Astrocyte of the cerebellum (primary cell): Measurements from ENCODE around the gene ATP11A.
"Not testable (repeated sequence)": the region's sequence is repeated elsewhere in the genome, so short reads cannot be mapped to it uniquely, and the experiment has no call there.

Experiments
- DNase-seq: peaks from one replicate; pipeline ENCODE4 v3.0.0-alpha.2; 2011; ENCODE audit warnings: low read depth
- H3K4me3 ChIP-seq: 2 replicates; pipeline ENCODE4 v1.5.1; 2011; ENCODE audit warnings: mild to moderate bottlenecking, low read depth, low read length, moderate library complexity
- CTCF ChIP-seq: IDR thresholded peaks from 2 replicates; pipeline ENCODE4 v1.5.1; 2012; ENCODE audit warnings: low read length, low read depth, moderate library complexity, mild to moderate bottlenecking; ENCODE audit errors: missing control alignments
- in situ Hi-C: cut with HindIII; loops from 2 replicates; pipeline ENCODE4 v1.10.0; 2017; ENCODE audit warnings: low sequenced_read_pairs

The ATP11A gene

GRCh38 chr13:112839356-112840105, 149.7 kb downstream of the ATP11A start:
- peak; percentile 64 for DNase-seq
- peak; percentile 2 for TF ChIP-seq CTCF
- in situ Hi-C loops = loop anchor here (5.0 kb wide), 1 partner anchor 172 kb away; no protein-coding TSS in a partner anchor
- H3K4me3 ChIP-seq = no peak overlapping the region

GRCh38 chr13:112840472-112841302, 150.8 kb downstream of the ATP11A start:
- TF ChIP-seq CTCF = no peak
- H3K4me3 ChIP-seq = no peak overlapping the region
- no peak for DNase-seq
- in situ Hi-C loops = loop anchor here (5.0 kb wide), 1 partner anchor 173 kb away; no protein-coding TSS in a partner anchor

GRCh38 chr13:112841303-112842015, 151.6 kb downstream of the ATP11A start:
- in situ Hi-C loops = loop anchor here (5.0 kb wide), 1 partner anchor 174 kb away; no protein-coding TSS in a partner anchor
- H3K4me3 ChIP-seq, DNase-seq: not testable (repeated sequence)

- H3K4me3 ChIP-seq = peak overlapping the region; percentile 18
- in situ Hi-C loops = loop anchor here (5.0 kb wide), 1 partner anchor 175 kb away; no protein-coding TSS in a partner anchor
- DNase-seq = peak; percentile 76
- TF ChIP-seq CTCF = no peak
Observed at GRCh38 chr13:112842343-112842856, 152.6 kb downstream of the ATP11A start.

GRCh38 chr13:112842931-112843391, 153.1 kb downstream of the ATP11A start:
- H3K4me3 ChIP-seq = no peak overlapping the region
- DNase-seq = no peak

More at GRCh38 chr13:112842931-112843391, 153.1 kb downstream of the ATP11A start:
- in situ Hi-C loops = loop anchor here (5.0 kb wide), 1 partner anchor 176 kb away; no protein-coding TSS in a partner anchor
- TF ChIP-seq CTCF = no peak
